Measurements from ENCODE around the gene GMFB.
"Not testable (repeated sequence)": the region's sequence is repeated elsewhere in the genome, so short reads cannot be mapped to it uniquely, and the experiment has no call there.

Gene GMFB

DNA sequence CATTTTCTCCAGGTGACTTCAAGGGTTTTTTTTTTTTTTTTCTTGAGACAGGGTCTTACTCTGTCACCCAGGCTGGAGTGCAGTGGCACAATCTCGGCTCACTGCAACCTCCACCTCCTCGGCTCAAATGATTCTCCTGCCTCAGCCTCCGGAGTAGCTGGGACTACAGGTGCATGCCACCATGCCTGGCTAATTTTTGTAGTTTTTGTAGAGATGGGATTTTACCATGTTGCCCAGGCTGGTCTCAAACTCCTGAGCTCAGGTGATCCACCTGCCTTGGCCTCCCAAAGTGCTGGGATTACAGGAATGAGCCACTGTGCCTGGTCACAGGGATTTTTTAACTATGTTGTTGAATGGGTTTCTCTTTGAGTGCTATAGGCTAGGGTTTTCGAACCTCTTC is 50.8 kb downstream of the GMFB start:
- not testable (repeated sequence) for DNase-seq (ENCODE audit: low read depth, low spot score); H3K27ac ChIP-seq (ENCODE audit: low read length); H3K27me3 ChIP-seq (ENCODE audit: control insufficient read depth, insufficient read depth, low read length); H3K4me1 ChIP-seq (ENCODE audit: control insufficient read depth, insufficient read depth, low read length); H3K9me3 ChIP-seq (ENCODE audit: control insufficient read depth, insufficient read depth, low read length); H3K4me3 ChIP-seq (ENCODE audit: low read length); H3K36me3 ChIP-seq (ENCODE audit: control insufficient read depth, insufficient read depth, low read length)
- no CpG with 5 or more reads among the region's 4 CpGs for WGBS (ENCODE audit: insufficient coverage, insufficient read length)

DNA sequence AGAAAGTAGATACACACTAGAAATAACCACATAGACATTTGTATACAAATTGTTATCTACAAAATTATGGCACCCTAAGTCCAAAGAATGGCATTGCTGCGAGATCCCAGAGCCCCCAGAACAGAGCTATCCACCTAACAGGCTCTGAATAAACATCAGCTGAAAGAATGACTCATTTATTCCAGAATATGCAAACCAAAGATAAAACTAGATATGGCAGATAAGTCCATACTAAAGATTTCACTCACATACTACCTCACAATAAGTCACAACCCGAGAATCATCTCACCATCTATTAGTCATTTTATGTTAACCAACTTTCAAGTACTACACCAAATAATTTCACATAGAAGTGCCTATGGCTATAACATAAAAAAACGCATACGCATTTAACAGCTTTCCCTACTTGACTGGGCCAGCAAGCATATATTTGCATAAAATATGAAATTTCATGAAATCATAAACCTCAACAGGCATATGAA is 53.2 kb downstream of the GMFB start:
- H3K36me3 ChIP-seq (ENCODE audit: control insufficient read depth, insufficient read depth, low read length) = no peaks in the 10 kb centered on the region; the same call in 1 of the 2 replicates
- no peak overlapping the region for H3K4me3 ChIP-seq (ENCODE audit: low read length)
- H3K27me3 ChIP-seq (ENCODE audit: control insufficient read depth, insufficient read depth, low read length) = no peaks in the 10 kb centered on the region
- DNase-seq (ENCODE audit: low read depth, low spot score) = no peak
- no peaks in the 10 kb centered on the region for H3K9me3 ChIP-seq (ENCODE audit: control insufficient read depth, insufficient read depth, low read length)
- H3K4me1 ChIP-seq (ENCODE audit: control insufficient read depth, insufficient read depth, low read length) = no peaks in the 10 kb centered on the region; the same call in 1 of the 2 replicates
- 100% methylated on average over 1 of the region's 4 CpGs for WGBS (ENCODE audit: insufficient coverage, insufficient read length)
- no peak overlapping the region for H3K27ac ChIP-seq (ENCODE audit: low read length)

DNA sequence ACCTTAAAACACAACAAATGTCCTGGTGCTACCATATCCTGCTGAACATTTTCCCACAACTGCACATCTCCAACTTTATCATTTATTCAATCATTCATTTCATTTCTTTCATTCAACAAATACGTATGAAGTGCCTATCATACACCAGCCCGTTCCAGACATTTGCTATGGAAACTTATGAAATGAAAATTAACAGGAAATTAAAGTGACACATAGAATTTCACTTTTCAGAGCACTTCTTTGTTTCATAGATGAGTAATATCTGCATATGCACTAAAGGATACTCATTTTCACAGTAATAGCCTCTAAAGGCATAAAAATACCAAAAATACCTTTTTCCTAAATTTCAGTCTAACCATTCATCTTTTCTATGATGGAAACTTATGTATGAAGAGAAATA is 60.3 kb downstream of the GMFB start:
- DNase-seq (ENCODE audit: low read depth, low spot score) = no peak
- no peaks in the 10 kb centered on the region for H3K9me3 ChIP-seq (ENCODE audit: control insufficient read depth, insufficient read depth, low read length)
- WGBS (ENCODE audit: insufficient coverage, insufficient read length) = 100% methylated on average over 2 of the region's 2 CpGs
- H3K4me1 ChIP-seq (ENCODE audit: control insufficient read depth, insufficient read depth, low read length) = no peaks in the 10 kb centered on the region; the same call in 1 of the 2 replicates
- no peak overlapping the region for H3K27ac ChIP-seq (ENCODE audit: low read length)
- no peak overlapping the region for H3K4me3 ChIP-seq (ENCODE audit: low read length)
- peaks cover 2% of the 10 kb centered on the region; the same call in 1 of the 2 replicates for H3K36me3 ChIP-seq (ENCODE audit: control insufficient read depth, insufficient read depth, low read length)
- no peaks in the 10 kb centered on the region for H3K27me3 ChIP-seq (ENCODE audit: control insufficient read depth, insufficient read depth, low read length)

DNA sequence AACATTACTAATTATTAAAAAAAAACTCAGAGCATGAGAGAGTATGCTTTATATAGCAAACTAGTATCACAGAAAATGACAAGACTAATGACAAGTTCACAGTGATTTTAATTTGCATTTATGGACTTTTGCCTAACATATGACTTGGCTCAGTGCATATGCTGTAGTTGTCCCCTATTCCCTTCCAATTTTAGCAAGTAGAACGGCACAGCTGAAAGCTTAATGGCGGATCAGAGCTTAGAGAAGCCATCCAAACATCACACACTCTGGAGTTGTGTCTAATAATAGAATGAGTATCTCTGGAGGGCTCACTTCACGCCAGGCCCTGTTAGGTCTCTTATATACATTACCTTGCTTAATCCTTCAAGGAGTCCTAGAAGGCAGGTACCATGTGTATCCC is 60.9 kb downstream of the GMFB start:
- WGBS (ENCODE audit: insufficient coverage, insufficient read length) = no CpG with 5 or more reads among the region's 3 CpGs
- Histone ChIP-seq H3K4me1 (ENCODE audit: control insufficient read depth, insufficient read depth, low read length) (no peaks in the 10 kb centered on the region), H3K27me3 (ENCODE audit: control insufficient read depth, insufficient read depth, low read length) (no peaks in the 10 kb centered on the region), H3K27ac (ENCODE audit: low read length) (no peak overlapping the region), H3K4me3 (ENCODE audit: low read length) (no peak overlapping the region), H3K9me3 (ENCODE audit: control insufficient read depth, insufficient read depth, low read length) (no peaks in the 10 kb centered on the region), H3K36me3 (ENCODE audit: control insufficient read depth, insufficient read depth, low read length) (peaks cover 2% of the 10 kb centered on the region; the same call in 1 of the 2 replicates)
- DNase-seq (ENCODE audit: low read depth, low spot score) = no peak

DNA sequence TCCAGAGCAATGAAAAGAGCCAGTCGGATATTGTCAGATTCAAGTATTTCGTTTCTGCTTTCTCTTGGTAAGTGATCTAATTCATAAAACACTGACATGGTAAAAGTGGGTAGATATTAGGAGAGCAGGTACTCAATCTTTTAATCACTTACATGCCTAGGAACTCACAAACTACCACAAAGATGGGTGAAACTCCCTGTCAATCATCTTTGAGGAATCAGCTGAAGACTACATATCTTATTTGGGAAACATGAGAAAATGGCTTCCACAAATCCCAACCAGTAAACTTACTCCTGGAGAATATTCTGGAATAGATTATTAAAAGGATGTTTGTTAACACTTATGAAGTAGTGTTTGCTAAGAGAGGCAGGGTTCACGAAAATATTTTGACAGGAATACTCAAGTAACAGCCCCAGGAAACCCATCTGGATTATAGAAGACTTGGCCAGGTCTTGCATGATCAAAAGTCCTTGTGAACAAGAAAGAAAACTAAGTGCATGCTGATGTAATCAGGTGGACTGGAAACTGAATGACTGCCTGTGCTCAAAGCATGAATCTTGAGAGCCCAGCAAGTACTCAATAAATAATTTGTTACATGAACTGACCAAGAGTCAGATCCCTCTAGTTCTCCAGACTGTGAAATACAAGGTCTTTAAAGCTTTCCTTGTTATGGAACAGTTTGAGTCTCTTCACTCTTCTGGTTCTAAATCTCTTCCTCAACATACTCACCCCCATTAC is 63.1 kb downstream of the GMFB start:
- Histone ChIP-seq H3K4me1 (ENCODE audit: control insufficient read depth, insufficient read depth, low read length) (no peaks in the 10 kb centered on the region), H3K27me3 (ENCODE audit: control insufficient read depth, insufficient read depth, low read length) (no peaks in the 10 kb centered on the region), H3K36me3 (ENCODE audit: control insufficient read depth, insufficient read depth, low read length) (peaks cover 2% of the 10 kb centered on the region; the same call in 1 of the 2 replicates), H3K4me3 (ENCODE audit: low read length) (no peak overlapping the region), H3K27ac (ENCODE audit: low read length) (no peak overlapping the region), H3K9me3 (ENCODE audit: control insufficient read depth, insufficient read depth, low read length) (no peaks in the 10 kb centered on the region)
- no CpG with 5 or more reads among the region's 3 CpGs for WGBS (ENCODE audit: insufficient coverage, insufficient read length)
- no peak for DNase-seq (ENCODE audit: low read depth, low spot score)

DNA sequence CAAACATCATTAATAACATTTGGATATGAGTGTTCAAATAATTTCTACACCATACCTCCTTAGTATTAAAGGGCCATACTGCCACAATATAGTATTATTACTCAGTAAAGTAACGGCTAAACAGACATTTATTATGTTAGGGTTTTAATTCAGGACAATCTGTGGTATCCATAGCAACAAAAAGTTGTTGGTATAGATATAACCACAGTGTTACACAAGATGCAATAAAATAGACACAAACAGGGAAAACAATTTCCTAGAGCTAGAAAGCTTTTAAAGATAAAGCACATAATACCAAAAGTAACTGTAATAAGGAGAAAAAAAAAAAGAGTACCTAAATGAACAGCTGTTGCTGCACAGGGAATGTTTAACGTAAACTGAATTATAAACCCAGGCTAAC is 63.7 kb downstream of the GMFB start:
- H3K36me3 ChIP-seq (ENCODE audit: control insufficient read depth, insufficient read depth, low read length) = peaks cover 2% of the 10 kb centered on the region; the same call in 1 of the 2 replicates
- H3K4me1 ChIP-seq (ENCODE audit: control insufficient read depth, insufficient read depth, low read length) = no peaks in the 10 kb centered on the region
- no peak overlapping the region for H3K4me3 ChIP-seq (ENCODE audit: low read length)
- no CpG with 5 or more reads among the region's 2 CpGs for WGBS (ENCODE audit: insufficient coverage, insufficient read length)
- no peaks in the 10 kb centered on the region for H3K27me3 ChIP-seq (ENCODE audit: control insufficient read depth, insufficient read depth, low read length)
- H3K9me3 ChIP-seq (ENCODE audit: control insufficient read depth, insufficient read depth, low read length) = no peaks in the 10 kb centered on the region
- no peak overlapping the region for H3K27ac ChIP-seq (ENCODE audit: low read length)
- DNase-seq (ENCODE audit: low read depth, low spot score) = no peak
